GM19193 (cell line): Measurements from ENCODE around the gene UBE2J1.

Experiments
- POLR2A ChIP-seq: IDR thresholded peaks from 4 replicates; pipeline ENCODE4 v1.6.1; 2011; ENCODE audit not compliant: insufficient read depth, insufficient read length; ENCODE audit errors: extremely low read depth

The UBE2J1 gene

GRCh38 chr6:89350281-89350966 is 2.1 kb downstream of the UBE2J1 start:
- TF ChIP-seq POLR2A = no peak

- TF ChIP-seq POLR2A = no peak
Observed at GRCh38 chr6:89348372-89348771, 4.2 kb downstream of the UBE2J1 start.

GRCh38 chr6:89347825-89348224 is 4.7 kb downstream of the UBE2J1 start:
- TF ChIP-seq POLR2A = no peak

GRCh38 chr6:89346433-89346832 is 6.1 kb downstream of the UBE2J1 start:
- no peak for TF ChIP-seq POLR2A

GRCh38 chr6:89339565-89339964 is 13.0 kb downstream of the UBE2J1 start:
- no peak for TF ChIP-seq POLR2A

GRCh38 chr6:89335164-89335563 is 17.4 kb downstream of the UBE2J1 start:
- no peak for TF ChIP-seq POLR2A

- TF ChIP-seq POLR2A = no peak
Observed at GRCh38 chr6:89330910-89331309, 21.6 kb downstream of the UBE2J1 start.

GRCh38 chr6:89328976-89329375 is 23.5 kb downstream of the UBE2J1 start:
- no peak for TF ChIP-seq POLR2A

GRCh38 chr6:89324304-89324703 is 28.2 kb downstream of the UBE2J1 start:
- TF ChIP-seq POLR2A = no peak

- no peak for TF ChIP-seq POLR2A
Observed at GRCh38 chr6:89323511-89323971, 29.0 kb downstream of the UBE2J1 start.

- no peak for TF ChIP-seq POLR2A
Observed at GRCh38 chr6:89321131-89321970, 31.2 kb downstream of the UBE2J1 start.

- no peak for TF ChIP-seq POLR2A
Observed at GRCh38 chr6:89320012-89320559, 32.4 kb downstream of the UBE2J1 start.

- no peak for TF ChIP-seq POLR2A
Observed at GRCh38 chr6:89317067-89317466, 35.5 kb downstream of the UBE2J1 start.

- TF ChIP-seq POLR2A = no peak
Observed at GRCh38 chr6:89315249-89315885, 37.2 kb downstream of the UBE2J1 start, which contains the start of gene GABRR2. GABRR2 (minus strand) TSS chr6:89315299; CDS start chr6:89315165, 134 bp downstream.

GRCh38 chr6:89314692-89315091 is 37.8 kb downstream of the UBE2J1 start:
- TF ChIP-seq POLR2A = no peak
